ENCODE results near the gene WDR37. TPM values are rescaled to one million over a fixed set of nuclear protein-coding genes. Genes with fewer than 3 reads are reported as not detected.

WDR37 gene
- total and polyA plus RNA-seq, 10 of the 15 experiments (the other 5 are each of a cell fraction or from before 2014, with no cell fraction given) = 1.9 to 11.1 (median 7.1) TPM

DNA sequence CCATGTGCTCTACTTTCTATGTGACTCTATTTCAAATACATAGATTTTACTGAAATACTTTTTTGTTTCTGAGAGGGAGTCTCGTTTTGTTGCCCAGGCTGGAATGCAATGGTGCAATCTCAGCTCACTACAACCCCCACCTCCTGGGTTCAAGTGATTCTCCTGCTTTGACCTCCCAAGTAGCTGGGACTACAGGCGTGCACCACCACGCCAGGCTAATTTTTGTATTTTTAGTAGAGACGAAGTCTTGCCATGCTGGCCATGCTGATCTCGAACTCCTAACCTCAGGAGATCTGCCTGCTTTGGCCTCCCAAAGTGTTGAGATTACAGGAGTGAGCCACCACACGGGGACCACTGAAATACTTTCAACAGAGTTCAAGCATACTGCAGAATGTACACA, 10.8 kb upstream of the WDR37 start:
- POLR2A ChIA-PET = interaction anchor here (0.6 to 3.6 kb wide), 4 partner anchors 7 to 64 kb away, joined by 4 to 15 read pairs (median 10); partner anchors contain the start of gene WDR37
- peaks cover 5% of the 10 kb centered on the region for H3K4me1 ChIP-seq (ENCODE audit: control insufficient read depth, insufficient read depth, low read length)
- CTCF ChIA-PET = interaction anchor here (1.0 to 1.3 kb wide), 3 partner anchors 53 to 116 kb away, joined by 3 read pairs; no protein-coding TSS in a partner anchor
- WGBS (ENCODE audit: insufficient coverage, insufficient replicate concordance, low lambda C conversion rate, missing lambda C conversion rate) = 77% methylated on average over 6 of the region's 6 CpGs
- intact Hi-C loops (cut with micrococcal nuclease; ENCODE audit: unreplicated experiment) (no loop called here), in situ Hi-C loops (cut with MboI) (no loop called here)
- DNase-seq (ENCODE audit: low read depth, low spot score) (no peak), FAIRE-seq (no peak), ATAC-seq (no peak)
- H2AFZ ChIP-seq (ENCODE audit: control insufficient read depth, low read depth, low read length) = no peak overlapping the region
- RAD21 ChIA-PET (ENCODE audit: unreplicated experiment) = interaction anchor here (0.6 to 1.9 kb wide), 4 partner anchors 10 to 109 kb away, joined by 3 to 6 read pairs (median 3); partner anchors contain the start of gene WDR37
- no peaks in the 10 kb centered on the region for H3K27me3 ChIP-seq (replicated peaks in 1 of 2; ENCODE audit: control insufficient read depth in 2 of 2, insufficient read depth in 2 of 2, low read length in 1 of 2)
- H3K9ac ChIP-seq (ENCODE audit: control insufficient read depth, insufficient read depth, low read length) = no peak overlapping the region
- peak overlapping the region; percentile 95 for H3K4me2 ChIP-seq (ENCODE audit: control insufficient read depth, insufficient read depth)
- H3K9me3 ChIP-seq (replicated peaks; ENCODE audit: control insufficient read depth, insufficient read depth, low read length) = no peaks in the 10 kb centered on the region
- peaks cover 0 to 12% of the 10 kb centered on the region in 2 experiments; a peak in 3 of 4 replicates for H3K36me3 ChIP-seq (ENCODE audit: control insufficient read depth in 2 of 2, insufficient read depth in 2 of 2, low read length in 1 of 2)
- H3K79me2 ChIP-seq (ENCODE audit: control insufficient read depth, insufficient read depth, low read length) = peaks cover 61% of the 10 kb centered on the region
- peak overlapping the region; percentile 69 for H3K4me3 ChIP-seq
- H4K20me1 ChIP-seq (ENCODE audit: control insufficient read depth, insufficient read depth) = peaks cover 3% of the 10 kb centered on the region; the same call in 1 of the 2 replicates
- no TSS peak for BruUV-seq (replicated peaks)
- SMC1A ChIA-PET (ENCODE audit: uncharacterized antibody, unreplicated experiment) = interaction anchor here (0.6 to 1.5 kb wide), 4 partner anchors 11 to 115 kb away, joined by 3 to 8 read pairs (median 5); partner anchors contain the start of gene WDR37
- peak overlapping the region; percentile 11; the same call in 1 of the 2 replicates for H3K27ac ChIP-seq (ENCODE audit: control insufficient read depth, insufficient read depth)
- no peak for TF ChIP-seq SMAD5 (IDR thresholded peaks at IDR 0.05; ENCODE audit: low read depth)
- TF ChIP-seq CHD2 (IDR thresholded peaks at IDR 0.05; ENCODE audit: borderline replicate concordance, low read depth, low read length) = no peak
- TF ChIP-seq ESRRA (IDR thresholded peaks at IDR 0.05; ENCODE audit: low read length) = no peak
- TF ChIP-seq, protein P1, sequence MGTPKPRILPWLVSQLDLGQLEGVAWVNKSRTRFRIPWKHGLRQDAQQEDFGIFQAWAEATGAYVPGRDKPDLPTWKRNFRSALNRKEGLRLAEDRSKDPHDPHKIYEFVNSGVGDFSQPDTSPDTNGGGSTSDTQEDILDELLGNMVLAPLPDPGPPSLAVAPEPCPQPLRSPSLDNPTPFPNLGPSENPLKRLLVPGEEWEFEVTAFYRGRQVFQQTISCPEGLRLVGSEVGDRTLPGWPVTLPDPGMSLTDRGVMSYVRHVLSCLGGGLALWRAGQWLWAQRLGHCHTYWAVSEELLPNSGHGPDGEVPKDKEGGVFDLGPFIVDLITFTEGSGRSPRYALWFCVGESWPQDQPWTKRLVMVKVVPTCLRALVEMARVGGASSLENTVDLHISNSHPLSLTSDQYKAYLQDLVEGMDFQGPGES (IDR thresholded peaks at IDR 0.05) = no peak
- TF ChIP-seq, protein P2, sequence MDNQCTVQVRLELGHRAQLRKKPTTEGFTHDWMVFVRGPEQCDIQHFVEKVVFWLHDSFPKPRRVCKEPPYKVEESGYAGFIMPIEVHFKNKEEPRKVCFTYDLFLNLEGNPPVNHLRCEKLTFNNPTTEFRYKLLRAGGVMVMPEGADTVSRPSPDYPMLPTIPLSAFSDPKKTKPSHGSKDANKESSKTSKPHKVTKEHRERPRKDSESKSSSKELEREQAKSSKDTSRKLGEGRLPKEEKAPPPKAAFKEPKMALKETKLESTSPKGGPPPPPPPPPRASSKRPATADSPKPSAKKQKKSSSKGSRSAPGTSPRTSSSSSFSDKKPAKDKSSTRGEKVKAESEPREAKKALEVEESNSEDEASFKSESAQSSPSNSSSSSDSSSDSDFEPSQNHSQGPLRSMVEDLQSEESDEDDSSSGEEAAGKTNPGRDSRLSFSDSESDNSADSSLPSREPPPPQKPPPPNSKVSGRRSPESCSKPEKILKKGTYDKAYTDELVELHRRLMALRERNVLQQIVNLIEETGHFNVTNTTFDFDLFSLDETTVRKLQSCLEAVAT (IDR thresholded peaks at IDR 0.05) = no peak
- TF ChIP-seq STAT3 (IDR thresholded peaks at IDR 0.05; ENCODE audit: low read depth, low read length) = no peak
- TF ChIP-seq KLF5 (IDR thresholded peaks at IDR 0.05; ENCODE audit: partially characterized antibody) = no peak
- TF ChIP-seq BHLHE40 (IDR thresholded peaks at IDR 0.05; ENCODE audit: borderline replicate concordance in 1 of 2, low read depth in 2 of 2, low read length in 1 of 2) = no peak
- no peak for TF ChIP-seq ZNF217 (IDR thresholded peaks at IDR 0.05)
- TF ChIP-seq ZNF24 (IDR thresholded peaks at IDR 0.05) = no peak
- no peak for TF ChIP-seq TCF3 (IDR thresholded peaks at IDR 0.05; ENCODE audit: borderline replicate concordance, insufficient read depth, low read depth, low read length)
- TF ChIP-seq MEF2A (IDR thresholded peaks at IDR 0.05; ENCODE audit: insufficient read depth, low read depth, low read length) = no peak
- no peak for TF ChIP-seq SIN3A (IDR thresholded peaks at IDR 0.05; ENCODE audit: low read depth, low read length)

Data from GM12878 (cell line).